Measurements from ENCODE around the gene CCDC78.

DNA sequence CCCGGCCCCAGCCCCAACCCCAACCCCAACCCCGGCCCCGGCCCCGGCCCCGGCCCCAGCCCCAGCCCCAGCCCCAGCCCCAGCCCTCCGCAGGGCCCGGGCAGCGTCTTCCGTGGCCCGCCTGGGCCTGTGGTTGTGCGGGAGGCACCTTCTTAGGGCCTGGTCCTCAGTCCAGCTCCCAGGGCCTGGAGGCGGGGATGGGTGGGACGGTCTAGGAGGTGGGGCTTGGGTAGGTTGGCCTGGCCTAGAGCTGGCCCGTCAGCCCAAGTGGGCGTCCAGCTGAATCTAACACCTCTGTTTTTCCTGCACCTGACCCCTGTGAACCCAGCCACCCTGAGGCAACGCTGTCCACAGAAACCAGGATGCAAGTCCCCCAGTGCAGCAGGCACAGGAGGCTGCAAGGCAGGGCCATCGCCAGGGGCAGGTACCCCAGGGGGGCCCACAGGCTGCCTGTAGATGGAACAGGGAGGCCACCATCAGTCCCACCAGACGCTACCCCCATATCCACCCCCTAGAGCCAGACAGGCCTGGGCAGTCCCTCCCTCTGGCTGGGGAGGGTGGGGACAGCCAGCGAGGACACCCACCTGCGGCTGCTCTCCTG, 43.0 kb upstream of the CCDC78 start:
- TF ChIP-seq, protein P1, sequence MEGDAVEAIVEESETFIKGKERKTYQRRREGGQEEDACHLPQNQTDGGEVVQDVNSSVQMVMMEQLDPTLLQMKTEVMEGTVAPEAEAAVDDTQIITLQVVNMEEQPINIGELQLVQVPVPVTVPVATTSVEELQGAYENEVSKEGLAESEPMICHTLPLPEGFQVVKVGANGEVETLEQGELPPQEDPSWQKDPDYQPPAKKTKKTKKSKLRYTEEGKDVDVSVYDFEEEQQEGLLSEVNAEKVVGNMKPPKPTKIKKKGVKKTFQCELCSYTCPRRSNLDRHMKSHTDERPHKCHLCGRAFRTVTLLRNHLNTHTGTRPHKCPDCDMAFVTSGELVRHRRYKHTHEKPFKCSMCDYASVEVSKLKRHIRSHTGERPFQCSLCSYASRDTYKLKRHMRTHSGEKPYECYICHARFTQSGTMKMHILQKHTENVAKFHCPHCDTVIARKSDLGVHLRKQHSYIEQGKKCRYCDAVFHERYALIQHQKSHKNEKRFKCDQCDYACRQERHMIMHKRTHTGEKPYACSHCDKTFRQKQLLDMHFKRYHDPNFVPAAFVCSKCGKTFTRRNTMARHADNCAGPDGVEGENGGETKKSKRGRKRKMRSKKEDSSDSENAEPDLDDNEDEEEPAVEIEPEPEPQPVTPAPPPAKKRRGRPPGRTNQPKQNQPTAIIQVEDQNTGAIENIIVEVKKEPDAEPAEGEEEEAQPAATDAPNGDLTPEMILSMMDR (IDR thresholded peaks at IDR 0.05) = no peak
- TF ChIP-seq POLR2A (IDR thresholded peaks at IDR 0.05) = no peak
